ENCODE measurements around the gene RALGAPA2.

RALGAPA2 gene

GRCh38 chr20:20554951-20555350 lies 157.5 kb downstream of the RALGAPA2 start:
- H3K4me3 ChIP-seq (ENCODE audit: low read depth, low read length), result no peak overlapping the region
- TF ChIP-seq CTCF (IDR thresholded peaks at IDR 0.05; ENCODE audit: low read depth, low read length), result no peak
- in situ Hi-C loops (cut with HindIII; ENCODE audit: low sequenced_read_pairs), result no loop called here
- no peak for DNase-seq (ENCODE audit: low read depth, low spot score)

- no peak for DNase-seq (ENCODE audit: low read depth, low spot score)
- in situ Hi-C loops (cut with HindIII; ENCODE audit: low sequenced_read_pairs), result no loop called here
- no peak for TF ChIP-seq CTCF (IDR thresholded peaks at IDR 0.05; ENCODE audit: low read depth, low read length)
- H3K4me3 ChIP-seq (ENCODE audit: low read depth, low read length), result no peak overlapping the region
These were observed 158.9 kb downstream of the RALGAPA2 start for GRCh38 chr20:20553541-20553940.

- no peak for DNase-seq (ENCODE audit: low read depth, low spot score)
- H3K4me3 ChIP-seq (ENCODE audit: low read depth, low read length), result no peak overlapping the region
- in situ Hi-C loops (cut with HindIII; ENCODE audit: low sequenced_read_pairs), result no loop called here
- TF ChIP-seq CTCF (IDR thresholded peaks at IDR 0.05; ENCODE audit: low read depth, low read length), result no peak
These were observed 160.4 kb downstream of the RALGAPA2 start for GRCh38 chr20:20552076-20552475.

- TF ChIP-seq CTCF (IDR thresholded peaks at IDR 0.05; ENCODE audit: low read depth, low read length), result no peak
- no peak for DNase-seq (ENCODE audit: low read depth, low spot score)
- in situ Hi-C loops (cut with HindIII; ENCODE audit: low sequenced_read_pairs), result no loop called here
- H3K4me3 ChIP-seq (ENCODE audit: low read depth, low read length), result no peak overlapping the region
These were observed 161.0 kb downstream of the RALGAPA2 start for GRCh38 chr20:20551409-20551808.

- in situ Hi-C loops (cut with HindIII; ENCODE audit: low sequenced_read_pairs), result no loop called here
These were observed 162.7 kb downstream of the RALGAPA2 start for GRCh38 chr20:20549704-20550103.

GRCh38 chr20:20549267-20549612 lies 163.2 kb downstream of the RALGAPA2 start:
- H3K4me3 ChIP-seq (ENCODE audit: low read depth, low read length), result no peak overlapping the region
- in situ Hi-C loops (cut with HindIII; ENCODE audit: low sequenced_read_pairs), result no loop called here
- TF ChIP-seq CTCF (IDR thresholded peaks at IDR 0.05; ENCODE audit: low read depth, low read length), result no peak
- DNase-seq (ENCODE audit: low read depth, low spot score), result no peak

More at GRCh38 chr20:20549704-20550103, 162.7 kb downstream of the RALGAPA2 start:
- peak; percentile 68 for DNase-seq (ENCODE audit: low read depth, low spot score)
- no peak overlapping the region for H3K4me3 ChIP-seq (ENCODE audit: low read depth, low read length)
- TF ChIP-seq CTCF (IDR thresholded peaks at IDR 0.05; ENCODE audit: low read depth, low read length), result no peak

Data from astrocyte of the spinal cord (primary cell).